Bronchial epithelial cell (primary cell): Measurements from ENCODE around the gene TMEM239. TPM values are rescaled to one million over a fixed set of nuclear protein-coding genes. Genes with fewer than 3 reads are reported as not detected.
A peak's percentile ranks its signal among the peaks of the same experiment; 100 is the strongest.

ENCODE experiments used
- DNase-seq: peaks from one replicate; pipeline ENCODE4 v3.0.0-alpha.2; 2010; ENCODE audit warnings: low read depth
- FAIRE-seq: peaks from 2 replicates; lab custom pipeline; 2011; peaks lifted over from hg19 to GRCh38; lab: Jason Lieb, UNC
- H3K27me3 ChIP-seq: 2 replicates; pipeline ENCODE4 v1.5.1; 2011; ENCODE audit warnings: low read length; ENCODE audit not compliant: control insufficient read depth, insufficient read depth
- H3K36me3 ChIP-seq: 2 replicates; pipeline ENCODE4 v1.5.1; 2011; ENCODE audit warnings: low read length; ENCODE audit not compliant: control insufficient read depth, insufficient read depth
- H3K4me3 ChIP-seq: 2 replicates; pipeline ENCODE4 v1.5.1; 2011; ENCODE audit warnings: mild to moderate bottlenecking, low read depth, low read length, control low read depth
- CTCF ChIP-seq: IDR thresholded peaks from 2 replicates; pipeline ENCODE4 v1.5.1; 2011; ENCODE audit warnings: mild to moderate bottlenecking, moderate library complexity, low read length, control low read depth, inconsistent platforms; ENCODE audit not compliant: insufficient read depth, severe bottlenecking
- total RNA-seq: library from RNA; depleted of rRNA; stranded (reverse); fragments of >200 nt; gene quantifications from 2 replicates; pipeline ENCODE4 v1.2.1, GENCODE V29; 2014

Gene TMEM239
- total RNA-seq, 1 donor from 2014 or later = not detected

- H3K4me3 ChIP-seq = no peak overlapping the region
- no peaks in the 10 kb centered on the region for H3K36me3 ChIP-seq
- no peak for TF ChIP-seq CTCF
- no peak for FAIRE-seq
- no peaks in the 10 kb centered on the region for H3K27me3 ChIP-seq
- DNase-seq = no peak
These were observed 22.1 kb downstream of the TMEM239 start for GRCh38 chr20:2838170-2838797.

- DNase-seq = no peak
- no peaks in the 10 kb centered on the region for H3K36me3 ChIP-seq
These were observed 22.9 kb downstream of the TMEM239 start for GRCh38 chr20:2838847-2839671.

GRCh38 chr20:2839732-2840137 lies 23.6 kb downstream of the TMEM239 start:
- TF ChIP-seq CTCF = no peak
- DNase-seq (no peak), FAIRE-seq (peak; percentile 7)
- Histone ChIP-seq H3K36me3 (no peaks in the 10 kb centered on the region), H3K4me3 (peak overlapping the region; percentile 90), H3K27me3 (no peaks in the 10 kb centered on the region)

More at GRCh38 chr20:2838847-2839671, 22.9 kb downstream of the TMEM239 start:
- Histone ChIP-seq H3K4me3 (no peak overlapping the region), H3K27me3 (no peaks in the 10 kb centered on the region)
- no peak for FAIRE-seq
- no peak for TF ChIP-seq CTCF

DNA sequence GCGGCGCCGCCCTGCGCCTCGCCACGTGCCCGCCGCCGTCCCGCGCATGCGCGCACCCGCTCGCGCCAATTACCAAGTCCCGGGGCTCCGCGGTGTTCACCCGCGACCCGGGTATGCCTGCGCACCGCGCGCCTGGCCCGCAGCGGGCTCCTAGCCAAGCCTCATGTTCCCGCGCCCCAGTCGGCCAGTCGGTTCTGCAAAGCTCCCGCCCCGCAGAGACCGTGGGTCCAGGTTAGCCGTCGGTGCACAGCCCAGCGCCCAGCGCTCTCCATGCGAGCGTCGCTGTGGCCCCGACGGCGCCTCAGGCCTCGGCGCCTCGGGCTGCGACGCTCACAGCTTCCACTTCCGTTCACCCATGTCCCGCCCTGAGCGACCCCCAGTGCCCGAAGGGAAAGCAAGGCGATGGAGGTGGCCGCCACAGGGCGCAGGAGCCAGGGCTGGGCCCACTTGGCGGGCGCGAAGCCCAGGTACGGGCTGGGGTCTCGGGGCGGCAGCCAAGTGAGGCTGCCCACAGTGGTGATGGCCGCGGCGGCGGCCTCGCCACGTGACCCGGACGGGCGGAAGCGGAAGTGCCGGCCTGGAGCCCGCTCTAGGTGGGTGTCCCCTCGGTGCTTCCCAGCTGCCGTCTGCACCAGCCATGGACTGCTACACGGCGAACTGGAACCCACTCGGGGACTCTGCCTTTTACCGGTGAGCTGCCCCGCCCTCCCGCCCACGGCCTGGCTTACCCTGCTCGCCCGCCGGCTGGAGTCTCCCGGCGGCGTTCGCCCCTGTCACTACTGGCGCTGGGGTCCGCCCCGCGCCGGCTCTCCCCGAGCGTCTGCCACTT lies 24.2 kb downstream of the TMEM239 start, which contains the start of the genes PCED1A and VPS16:
Gene PCED1A, minus strand, starts transcription at position 518 of the 829 bp plus-strand sequence. CDS start 743 bp downstream, outside the sequence.
Gene VPS16, plus strand, starts transcription at position 608 of the 829 bp plus-strand sequence. Its CDS starts 30 bp downstream, at position 638.
- peak within 1 kb of the TSS; percentile 90 for H3K4me3 ChIP-seq
- TF ChIP-seq CTCF = no peak
- no peaks in the 10 kb centered on the region for H3K36me3 ChIP-seq
- no peaks in the 10 kb centered on the region for H3K27me3 ChIP-seq
- no peak for FAIRE-seq
- DNase-seq = peak; percentile 50

- Histone ChIP-seq H3K36me3 (no peaks in the 10 kb centered on the region), H3K27me3 (no peaks in the 10 kb centered on the region), H3K4me3 (peak overlapping the region; percentile 90)
- DNase-seq (peak; percentile 21), FAIRE-seq (no peak)
- no peak for TF ChIP-seq CTCF
These were observed 24.9 kb downstream of the TMEM239 start for GRCh38 chr20:2840967-2841531.
